Caco-2 (cell line): ENCODE measurements around the gene AP1S3. TPM values are rescaled to one million over a fixed set of nuclear protein-coding genes. Genes with fewer than 3 reads are reported as not detected.

Source experiments
- BruUV-seq: library from RNA; stranded (reverse); fragments of 400-500 nt; replicated peaks from 2 replicates; lab custom pipeline; 2021; lab: Mats Ljungman, UMichigan
- CTCF ChIA-PET: fragments of 300-600 bp; sonication (Branson Sonifier 250); formaldehyde crosslinking; loops from one replicate; lab custom pipeline; 2022; ENCODE audit warnings: antibody characterized with exemption; lab: Charles Lee
- POLR2A ChIA-PET: fragments of 300-600 bp; sonication (Branson Sonifier 250); formaldehyde crosslinking; loops from one replicate; lab custom pipeline; 2022; ENCODE audit warnings: antibody characterized with exemption; lab: Charles Lee
- DNase-seq, 2 experiments: peaks; one replicate each; pipeline versions ENCODE4 v3.0.0 to v3.0.0-alpha.2; 2020 to 2022
- H3K27me3 ChIP-seq: replicated peaks from 2 replicates; pipeline ENCODE4 v1.6.0; 2011; ENCODE audit warnings: low read length; ENCODE audit not compliant: control insufficient read depth, insufficient read depth
- H3K36me3 ChIP-seq: 2 replicates; pipeline ENCODE4 v1.5.1; 2011; ENCODE audit warnings: low read length; ENCODE audit not compliant: control insufficient read depth, insufficient read depth
- H3K4me1 ChIP-seq: fragments of 250-450 bp; sonication (Bioruptor Pico); 2 replicates; pipeline ENCODE4 v1.5.1; 2020; ENCODE audit warnings: mild to moderate bottlenecking
- H3K4me3 ChIP-seq: 2 replicates; pipeline ENCODE4 v1.5.1; 2011; ENCODE audit warnings: low read depth, mild to moderate bottlenecking, control low read depth, low read length
- H3K9me3 ChIP-seq: fragments of 250-450 bp; sonication (Bioruptor Pico); 2 replicates; pipeline ENCODE4 v1.5.1; 2020; ENCODE audit warnings: mild to moderate bottlenecking, moderate library complexity
- H3K27ac Mint-ChIP-seq: one replicate; pipeline ENCODE4 v1.8.0; 2022; ENCODE audit warnings: mixed read lengths; ENCODE audit not compliant: unreplicated experiment
- H3K27me3 Mint-ChIP-seq: one replicate; pipeline ENCODE4 v1.8.0; 2022; ENCODE audit warnings: mixed read lengths; ENCODE audit not compliant: insufficient read depth, unreplicated experiment
- H3K36me3 Mint-ChIP-seq: one replicate; pipeline ENCODE4 v1.8.0; 2022; ENCODE audit warnings: mild to moderate bottlenecking, mixed read lengths; ENCODE audit not compliant: insufficient read depth, unreplicated experiment
- H3K4me1 Mint-ChIP-seq: one replicate; pipeline ENCODE4 v1.8.0; 2022; ENCODE audit warnings: low read depth, mixed read lengths; ENCODE audit not compliant: unreplicated experiment
- H3K4me3 Mint-ChIP-seq: one replicate; pipeline ENCODE4 v1.8.0; 2022; ENCODE audit warnings: mild to moderate bottlenecking, moderate library complexity, mixed read lengths; ENCODE audit not compliant: unreplicated experiment
- H3K9me3 Mint-ChIP-seq: one replicate; pipeline ENCODE4 v1.8.0; 2022; ENCODE audit warnings: mixed read lengths; ENCODE audit not compliant: unreplicated experiment
- intact Hi-C: fragments of 100-400 bp; cut with micrococcal nuclease; formaldehyde crosslinking; loops from one replicate; pipeline ENCODE4 v1.10.0; 2022; ENCODE audit not compliant: unreplicated experiment
- total RNA-seq: library from RNA; stranded (reverse); gene quantifications from 2 replicates; pipeline ENCODE4 v1.2.3, GENCODE V29; 2022
- TF ChIP-seq, protein P1 (sequence below), 2 experiments: fragments of 200-600 bp in 1 of 2; IDR thresholded peaks; 1 replicate in 1 of 2; 2 replicates in 1 of 2; pipeline versions ENCODE4 v1.5.1 to v1.8.0; 2011 to 2022; ENCODE audit warnings: antibody characterized with exemption in 1 of 2, control low read depth in 1 of 2, inconsistent platforms in 1 of 2, low read depth in 1 of 2, low read length in 1 of 2, mild to moderate bottlenecking in 1 of 2, moderate library complexity in 1 of 2; ENCODE audit not compliant: insufficient read depth in 1 of 2, severe bottlenecking in 1 of 2, unreplicated experiment in 1 of 2

The AP1S3 gene
- total RNA-seq, 1 experiment from 2014 or later, result 180 TPM

DNA sequence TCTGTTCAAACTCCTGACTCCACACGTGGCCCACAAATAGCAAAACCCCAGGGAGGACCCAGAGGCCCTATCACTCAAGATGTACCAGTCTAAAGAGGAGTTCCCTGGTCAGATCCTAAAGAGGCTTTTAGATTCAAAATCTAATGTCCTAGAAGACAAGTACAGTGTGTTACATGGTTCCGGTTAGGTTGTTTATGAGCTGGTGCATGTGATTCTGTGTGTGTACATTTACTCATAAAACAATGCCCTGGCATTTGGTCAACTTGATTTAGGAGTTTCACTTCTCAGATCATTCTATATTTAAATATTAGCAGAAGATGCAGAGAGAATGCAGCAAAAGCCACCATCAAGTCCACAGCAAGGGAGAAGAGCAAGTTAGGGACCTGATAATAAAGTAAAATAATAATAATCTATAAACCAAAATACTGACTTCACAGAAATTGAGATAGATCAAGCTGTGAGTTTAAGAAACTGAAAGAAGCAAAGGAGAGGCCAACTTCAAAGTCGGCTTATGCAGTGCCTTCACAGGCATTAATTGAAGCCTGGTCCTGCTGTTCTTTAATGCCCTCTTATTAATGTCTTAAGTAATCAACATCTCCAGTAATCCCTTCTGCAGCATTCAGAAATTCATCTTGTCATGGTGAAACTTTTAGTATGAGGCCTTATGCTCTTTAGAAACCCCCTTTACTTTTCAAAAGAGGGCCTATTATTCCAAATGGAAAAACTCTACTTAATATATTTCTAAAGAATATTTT lies 4.2 kb upstream of the AP1S3 start:
- intact Hi-C loops, result no loop called here
- no peak overlapping the region for H3K4me3 ChIP-seq
- H3K36me3 Mint-ChIP-seq, result peaks cover 21% of the 10 kb centered on the region
- no peaks in the 10 kb centered on the region for H3K9me3 ChIP-seq
- DNase-seq, result no peak
- H3K36me3 ChIP-seq, result no peaks in the 10 kb centered on the region
- TF ChIP-seq, protein P1, sequence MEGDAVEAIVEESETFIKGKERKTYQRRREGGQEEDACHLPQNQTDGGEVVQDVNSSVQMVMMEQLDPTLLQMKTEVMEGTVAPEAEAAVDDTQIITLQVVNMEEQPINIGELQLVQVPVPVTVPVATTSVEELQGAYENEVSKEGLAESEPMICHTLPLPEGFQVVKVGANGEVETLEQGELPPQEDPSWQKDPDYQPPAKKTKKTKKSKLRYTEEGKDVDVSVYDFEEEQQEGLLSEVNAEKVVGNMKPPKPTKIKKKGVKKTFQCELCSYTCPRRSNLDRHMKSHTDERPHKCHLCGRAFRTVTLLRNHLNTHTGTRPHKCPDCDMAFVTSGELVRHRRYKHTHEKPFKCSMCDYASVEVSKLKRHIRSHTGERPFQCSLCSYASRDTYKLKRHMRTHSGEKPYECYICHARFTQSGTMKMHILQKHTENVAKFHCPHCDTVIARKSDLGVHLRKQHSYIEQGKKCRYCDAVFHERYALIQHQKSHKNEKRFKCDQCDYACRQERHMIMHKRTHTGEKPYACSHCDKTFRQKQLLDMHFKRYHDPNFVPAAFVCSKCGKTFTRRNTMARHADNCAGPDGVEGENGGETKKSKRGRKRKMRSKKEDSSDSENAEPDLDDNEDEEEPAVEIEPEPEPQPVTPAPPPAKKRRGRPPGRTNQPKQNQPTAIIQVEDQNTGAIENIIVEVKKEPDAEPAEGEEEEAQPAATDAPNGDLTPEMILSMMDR (IDR thresholded peaks at IDR 0.05; ENCODE audit: insufficient read depth in 1 of 2, low read depth in 1 of 2, low read length in 1 of 2, severe bottlenecking in 1 of 2, unreplicated experiment in 1 of 2), result no peak
- BruUV-seq, result no TSS peak
- peaks cover 28% of the 10 kb centered on the region for H3K4me1 Mint-ChIP-seq
- no peak overlapping the region for H3K4me3 Mint-ChIP-seq
- POLR2A ChIA-PET, result no interaction called here
- no peaks in the 10 kb centered on the region for H3K9me3 Mint-ChIP-seq
- no peaks in the 10 kb centered on the region for H3K27me3 ChIP-seq
- CTCF ChIA-PET, result no interaction called here
- peak overlapping the region; percentile 70 for H3K27ac Mint-ChIP-seq
- no peaks in the 10 kb centered on the region for H3K27me3 Mint-ChIP-seq
- H3K4me1 ChIP-seq, result peaks cover 19% of the 10 kb centered on the region

DNA sequence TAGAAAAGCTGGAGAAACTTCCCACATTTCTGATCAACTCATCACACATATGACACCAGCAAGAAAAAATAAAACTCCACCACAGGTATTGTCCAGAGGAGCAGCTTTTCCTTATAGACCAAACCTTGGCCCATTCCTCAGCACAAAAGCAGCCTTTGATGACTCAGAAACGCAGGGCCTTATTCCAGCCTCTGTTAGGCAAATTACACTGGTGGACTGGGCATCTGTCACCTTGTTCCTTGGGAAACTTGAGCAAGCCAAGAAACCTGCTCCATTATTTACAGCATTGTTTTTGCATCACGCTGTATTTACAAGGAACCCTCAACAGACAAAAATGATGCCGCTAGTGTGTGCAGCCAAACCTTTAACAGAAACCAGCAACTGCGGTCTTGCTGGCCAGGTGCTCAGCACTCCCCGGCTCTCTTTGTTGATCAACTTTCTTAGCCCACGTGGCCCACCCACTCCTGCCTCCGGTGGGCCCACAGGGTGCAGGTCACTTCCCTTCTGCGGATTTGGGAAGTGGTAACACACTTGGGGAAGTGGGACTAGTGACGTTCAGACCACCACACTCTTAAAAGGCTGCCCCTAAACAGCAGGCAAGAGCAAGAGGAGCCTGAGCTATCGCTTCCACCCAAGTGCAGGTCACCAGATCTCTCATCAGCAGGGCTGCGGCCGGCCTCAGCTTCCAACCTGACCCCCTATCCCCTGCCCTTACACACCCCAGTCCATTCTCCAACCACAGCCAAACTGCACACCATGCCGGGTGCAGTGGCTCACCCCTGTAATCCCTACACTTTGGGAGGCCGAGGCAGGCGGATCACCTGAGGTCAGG lies 1.5 kb downstream of the AP1S3 start:
- no TSS peak for BruUV-seq
- H3K4me3 Mint-ChIP-seq, result peak overlapping the region; percentile 90
- Histone ChIP-seq H3K4me1 (peaks cover 51% of the 10 kb centered on the region), H3K27me3 (no peaks in the 10 kb centered on the region), H3K9me3 (no peaks in the 10 kb centered on the region), H3K36me3 (no peaks in the 10 kb centered on the region), H3K4me3 (peak overlapping the region; percentile 80)
- TF ChIP-seq, protein P1 (IDR thresholded peaks at IDR 0.05; ENCODE audit: insufficient read depth in 1 of 2, low read depth in 1 of 2, low read length in 1 of 2, severe bottlenecking in 1 of 2, unreplicated experiment in 1 of 2), result no peak
- DNase-seq, result no peak
- intact Hi-C loops, result loop anchor here (5.0 kb wide), 1 partner anchor 54 kb away; no protein-coding TSS in a partner anchor
- peaks cover 70% of the 10 kb centered on the region for H3K36me3 Mint-ChIP-seq
- ChIA-PET POLR2A (interaction anchor here (2.2 kb wide), 1 partner anchor 25 kb away, joined by 8 read pairs; no protein-coding TSS in a partner anchor), CTCF (interaction anchor here (2.5 kb wide), 1 partner anchor 25 kb away, joined by 11 read pairs; no protein-coding TSS in a partner anchor)
- H3K27me3 Mint-ChIP-seq, result no peaks in the 10 kb centered on the region
- H3K4me1 Mint-ChIP-seq, result peaks cover 51% of the 10 kb centered on the region
- H3K9me3 Mint-ChIP-seq, result no peaks in the 10 kb centered on the region
- H3K27ac Mint-ChIP-seq, result peak overlapping the region; percentile 75

DNA sequence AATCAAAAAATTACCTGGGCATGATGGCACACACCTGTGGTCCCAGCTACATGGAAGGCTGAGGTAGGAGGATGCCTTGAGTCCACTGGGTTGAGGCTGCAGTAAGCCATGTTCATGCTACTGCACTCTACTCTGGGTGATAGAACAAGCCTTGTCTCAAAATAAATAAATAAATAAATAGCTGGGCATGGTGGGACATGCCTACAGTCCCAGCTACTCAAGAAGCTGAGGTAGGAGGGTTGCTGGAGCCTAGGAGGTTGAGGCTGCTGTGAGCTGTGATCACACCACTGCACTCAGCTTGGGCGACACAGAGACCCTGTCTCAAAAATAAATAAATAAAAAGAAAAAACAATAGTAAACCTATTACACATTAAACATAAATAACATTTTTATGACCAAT lies 3.0 kb downstream of the AP1S3 start:
- Histone ChIP-seq H3K27me3 (no peaks in the 10 kb centered on the region), H3K36me3 (no peaks in the 10 kb centered on the region), H3K4me3 (no peak overlapping the region), H3K4me1 (peaks cover 46% of the 10 kb centered on the region), H3K9me3 (no peaks in the 10 kb centered on the region)
- CTCF ChIA-PET, result interaction anchor here (2.5 kb wide), 1 partner anchor 27 kb away, joined by 11 read pairs; no protein-coding TSS in a partner anchor
- intact Hi-C loops, result no loop called here
- no peak overlapping the region for H3K4me3 Mint-ChIP-seq
- TF ChIP-seq, protein P1 (IDR thresholded peaks at IDR 0.05; ENCODE audit: insufficient read depth in 1 of 2, low read depth in 1 of 2, low read length in 1 of 2, severe bottlenecking in 1 of 2, unreplicated experiment in 1 of 2), result no peak
- peaks cover 81% of the 10 kb centered on the region for H3K36me3 Mint-ChIP-seq
- peaks cover 51% of the 10 kb centered on the region for H3K4me1 Mint-ChIP-seq
- no peaks in the 10 kb centered on the region for H3K9me3 Mint-ChIP-seq
- DNase-seq, result no peak
- no peaks in the 10 kb centered on the region for H3K27me3 Mint-ChIP-seq
- no TSS peak for BruUV-seq
- no peak overlapping the region for H3K27ac Mint-ChIP-seq
- POLR2A ChIA-PET, result no interaction called here
